HCT116 (cell line): ENCODE results near the gene ETV5. TPM values are rescaled to one million over a fixed set of nuclear protein-coding genes. Genes with fewer than 3 reads are reported as not detected.

Experiments
- ATAC-seq: fragments of 200-7000 bp; cut with Tn5 transposase; 2 replicates; pipeline ENCODE4 v1.9.1; 2020; ENCODE audit warnings: mild to moderate bottlenecking, moderate library complexity
- BruUV-seq: library from RNA; stranded (reverse); fragments of 400-500 nt; replicated peaks from 2 replicates; lab custom pipeline; 2021; lab: Mats Ljungman, UMichigan
- CTCF ChIA-PET: fragments of 300-600 bp; sonication (Branson Sonifier 250); formaldehyde crosslinking; loops from one replicate; lab custom pipeline; 2021; ENCODE audit warnings: antibody characterized with exemption; lab: Charles Lee
- POLR2A ChIA-PET: fragments of 300-600, 350-600 bp; sonication (Branson Sonifier 250); formaldehyde crosslinking; loops from one replicate; lab custom pipeline; 2021; ENCODE audit warnings: antibody characterized with exemption; lab: Charles Lee
- RAD21 ChIA-PET, 2 experiments: fragments of 300-600 bp; sonication (Branson Sonifier 250); formaldehyde crosslinking; loops; one replicate each; lab custom pipeline; 2023; ENCODE audit warnings: low total read pairs in 2 of 2; ENCODE audit not compliant: uncharacterized antibody in 2 of 2, unreplicated experiment in 2 of 2, low non-redundant PET in 1 of 2; lab: Charles Lee
- DNase-seq: peaks from one replicate; pipeline ENCODE4 v3.0.0-alpha.2; 2010; ENCODE audit warnings: low read depth, low spot score
- H2AFZ ChIP-seq: fragments of 200-600 bp; shearing (Covaris generic), sonication (generic); 2 replicates; pipeline ENCODE4 v1.6.1; 2017; ENCODE audit warnings: low read depth, mixed run types, mixed read lengths, antibody characterized with exemption, low read length; ENCODE audit not compliant: poor library complexity, severe bottlenecking
- H3K27ac ChIP-seq: 2 replicates; pipeline ENCODE4 v1.5.1; 2012; ENCODE audit warnings: low read depth, low read length
- H3K27me3 ChIP-seq: fragments of 200-600 bp; sonication (generic); 2 replicates; pipeline ENCODE4 v1.6.1; 2016; ENCODE audit warnings: mixed run types, low read length, mixed read lengths; ENCODE audit not compliant: insufficient read depth
- H3K36me3 ChIP-seq, 2 experiments: fragments of 200-500 bp in 1 of 2; fragments of 200-600 bp in 1 of 2; sonication (Bioruptor generic) in 1 of 2; sonication (generic) in 1 of 2; 2 replicates each; pipeline versions ENCODE4 v1.5.1 to v1.6.1; 2014 to 2016; ENCODE audit warnings: low read length in 2 of 2, inconsistent platforms in 1 of 2, mixed read lengths in 1 of 2, mixed run types in 1 of 2; ENCODE audit not compliant: insufficient read depth in 2 of 2, control insufficient read depth in 1 of 2
- H3K4me1 ChIP-seq, 2 experiments: fragments of 200-600 bp in 1 of 2; sonication (generic) in 1 of 2; 2 replicates each; pipeline versions ENCODE4 v1.5.1 to v1.6.1; 2012 to 2017; ENCODE audit warnings: low read length in 2 of 2, inconsistent platforms in 1 of 2, mild to moderate bottlenecking in 1 of 2, mixed read lengths in 1 of 2, mixed run types in 1 of 2, moderate library complexity in 1 of 2; ENCODE audit not compliant: insufficient read depth in 2 of 2, control insufficient read depth in 1 of 2
- H3K4me2 ChIP-seq: fragments of 200-600 bp; sonication (generic); 2 replicates; pipeline ENCODE4 v1.6.1; 2017; ENCODE audit warnings: mixed run types, low read length, mixed read lengths
- H3K4me3 ChIP-seq, 2 experiments: fragments of 200-600 bp in 1 of 2; sonication (generic) in 1 of 2; replicated peaks in 1 of 2; 2 replicates each; pipeline ENCODE4 v1.5.1; 2011 to 2016; ENCODE audit warnings: low read length in 2 of 2, control low read depth in 1 of 2, low read depth in 1 of 2, mild to moderate bottlenecking in 1 of 2, mixed read lengths in 1 of 2, mixed run types in 1 of 2
- H3K79me2 ChIP-seq: fragments of 200-600 bp; sonication (generic); 2 replicates; pipeline ENCODE4 v1.6.1; 2017; ENCODE audit warnings: mild to moderate bottlenecking, mixed run types, low read length, moderate library complexity, mixed read lengths; ENCODE audit not compliant: insufficient read depth
- H3K9ac ChIP-seq: fragments of 200-600 bp; sonication (generic); 2 replicates; pipeline ENCODE4 v1.6.1; 2016; ENCODE audit warnings: low read length, mixed read lengths
- H3K9me2 ChIP-seq: fragments of 200-600 bp; sonication (generic), shearing (Covaris generic); 2 replicates; pipeline ENCODE4 v1.6.1; 2017; ENCODE audit warnings: mixed run types, mild to moderate bottlenecking, moderate library complexity; ENCODE audit not compliant: insufficient read depth
- H3K9me3 ChIP-seq, 2 experiments: fragments of 200-500 bp in 1 of 2; fragments of 200-600 bp in 1 of 2; sonication (Bioruptor generic) in 1 of 2; sonication (generic) in 1 of 2; 2 replicates each; pipeline ENCODE4 v1.6.1; 2014 to 2017; ENCODE audit warnings: low read length in 2 of 2, mixed read lengths in 2 of 2, inconsistent platforms in 1 of 2, low read depth in 1 of 2, mild to moderate bottlenecking in 1 of 2, mixed run types in 1 of 2, moderate library complexity in 1 of 2; ENCODE audit not compliant: control insufficient read depth in 1 of 2, insufficient read depth in 1 of 2
- H4K20me1 ChIP-seq: fragments of 200-600 bp; sonication (generic), shearing (Covaris generic); 2 replicates; pipeline ENCODE4 v1.6.1; 2017; ENCODE audit warnings: mixed run types, mild to moderate bottlenecking, moderate library complexity; ENCODE audit not compliant: insufficient read depth
- CBX3 ChIP-seq: IDR thresholded peaks from 2 replicates; pipeline ENCODE4 v1.6.1; 2012; ENCODE audit warnings: low read depth
- CEBPB ChIP-seq: IDR thresholded peaks from 2 replicates; pipeline ENCODE4 v1.6.1; 2012; ENCODE audit warnings: low read depth
- CTCF ChIP-seq, 3 experiments: fragments of 200-600 bp in 1 of 3; sonication (generic) in 1 of 3; IDR thresholded peaks in 2 of 3; conservative IDR thresholded peaks in 1 of 3; 2 replicates each; pipeline ENCODE4 v1.5.1; 2012 to 2017; ENCODE audit warnings: low read depth in 2 of 3, low read length in 2 of 3, antibody characterized with exemption in 1 of 3, borderline replicate concordance in 1 of 3, control low read depth in 1 of 3, mild to moderate bottlenecking in 1 of 3, mixed read lengths in 1 of 3, mixed run types in 1 of 3, moderate library complexity in 1 of 3; ENCODE audit not compliant: insufficient read depth in 1 of 3
- ELF1 ChIP-seq: IDR thresholded peaks from 2 replicates; pipeline ENCODE4 v1.6.1; 2012; ENCODE audit warnings: low read depth, borderline replicate concordance
- EZH2phosphoT487 ChIP-seq: fragments of 200-600 bp; IDR thresholded peaks from 2 replicates; pipeline ENCODE4 v1.6.1; 2018; ENCODE audit warnings: antibody characterized with exemption, borderline replicate concordance
- FOSL1 ChIP-seq: IDR thresholded peaks from 2 replicates; pipeline ENCODE4 v1.6.1; 2012; ENCODE audit warnings: low read depth
- JUND ChIP-seq: IDR thresholded peaks from 2 replicates; pipeline ENCODE4 v1.6.1; 2012
- REST ChIP-seq: IDR thresholded peaks from 2 replicates; pipeline ENCODE4 v1.6.1; 2012; ENCODE audit warnings: low read depth
- SP1 ChIP-seq: IDR thresholded peaks from 2 replicates; pipeline ENCODE4 v1.6.1; 2012; ENCODE audit warnings: low read depth
- SRF ChIP-seq: IDR thresholded peaks from 2 replicates; pipeline ENCODE4 v1.6.1; 2012; ENCODE audit warnings: low read depth
- intact Hi-C: fragments of 100-400 bp; cut with micrococcal nuclease; formaldehyde crosslinking; loops from 2 replicates; pipeline ENCODE4 v1.10.0; 2022
- total RNA-seq: library from RNA; stranded (reverse); gene quantifications from one replicate; pipeline ENCODE4 v1.2.1, GENCODE V29; 2021; ENCODE audit not compliant: unreplicated experiment

Gene ETV5
- total RNA-seq, 1 experiment from 2014 or later = 89.7 TPM

GRCh38 chr3:186003610-186004009, 105.3 kb downstream of the ETV5 start:
- DNase-seq (no peak), ATAC-seq (no peak)
- H3K27me3 ChIP-seq = no peaks in the 10 kb centered on the region
- BruUV-seq = no TSS peak
- RAD21 ChIA-PET = interaction anchor here (0.8 to 1.0 kb wide), 2 partner anchors 239 kb away, joined by 3 to 4 read pairs; no protein-coding TSS in a partner anchor
- no peak overlapping the region for H3K9ac ChIP-seq
- no peak overlapping the region for H3K4me2 ChIP-seq
- CTCF ChIA-PET = interaction anchor here (0.7 to 2.0 kb wide), 7 partner anchors 9 to 536 kb away, joined by 3 to 17 read pairs (median 3); no protein-coding TSS in a partner anchor
- H2AFZ ChIP-seq = no peak overlapping the region
- no peak overlapping the region for H3K4me3 ChIP-seq
- POLR2A ChIA-PET = no interaction called here
- H3K27ac ChIP-seq = no peak overlapping the region
- no peaks in the 10 kb centered on the region for H3K79me2 ChIP-seq
- H3K9me3 ChIP-seq = no peaks in the 10 kb centered on the region
- no peaks in the 10 kb centered on the region for H3K4me1 ChIP-seq
- TF ChIP-seq CEBPB (no peak), SP1 (no peak), EZH2phosphoT487 (no peak), ELF1 (no peak), CTCF (IDR thresholded peaks at IDR 0.05 in 2 of 3, conservative IDR thresholded peaks at IDR 0.05 in 1 of 3; ENCODE audit: borderline replicate concordance in 1 of 3, insufficient read depth in 1 of 3, low read depth in 2 of 3, low read length in 2 of 3) (no peak), FOSL1 (no peak), CBX3 (no peak), REST (no peak), JUND (no peak), SRF (no peak)
- no peaks in the 10 kb centered on the region for H3K36me3 ChIP-seq
- no peaks in the 10 kb centered on the region for H4K20me1 ChIP-seq
- H3K9me2 ChIP-seq = no peaks in the 10 kb centered on the region
- intact Hi-C loops = loop anchor here (5.0 kb wide), 1 partner anchor 239 kb away; no protein-coding TSS in a partner anchor
